GM12892 (cell line): Measurements from ENCODE around the gene LIFR.
"Not testable (repeated sequence)": the region's sequence is repeated elsewhere in the genome, so short reads cannot be mapped to it uniquely, and the experiment has no call there.

Source experiments
- DNase-seq: peaks from one replicate; pipeline ENCODE4 v3.0.0; 2011; ENCODE audit not compliant: insufficient read length
- FAIRE-seq: peaks from 2 replicates; lab custom pipeline; 2011; peaks lifted over from hg19 to GRCh38; lab: Jason Lieb, UNC
- POLR2A ChIP-seq: IDR thresholded peaks from 2 replicates; pipeline ENCODE4 v1.6.1; 2011; ENCODE audit warnings: low read depth, low read length, control low read depth
- POLR2AphosphoS5 ChIP-seq: IDR thresholded peaks from 2 replicates; pipeline ENCODE4 v1.6.1; 2011; ENCODE audit warnings: low read depth, low read length, control low read depth
- TAF1 ChIP-seq: IDR thresholded peaks from 2 replicates; pipeline ENCODE4 v1.6.1; 2011; ENCODE audit warnings: low read depth, mild to moderate bottlenecking, control low read depth, low read length, borderline replicate concordance

LIFR gene

GRCh38 chr5:38529955-38530646, 26.3 kb downstream of the LIFR start:
- no peak for DNase-seq
- TF ChIP-seq TAF1, result no peak
- no peak for TF ChIP-seq POLR2A
- TF ChIP-seq POLR2AphosphoS5, result no peak
- FAIRE-seq, result no peak

- FAIRE-seq (no peak), DNase-seq (no peak)
- TF ChIP-seq POLR2AphosphoS5, result no peak
- TF ChIP-seq TAF1, result no peak
Observed at GRCh38 chr5:38528162-38528703, 28.2 kb downstream of the LIFR start.

- FAIRE-seq (no peak), DNase-seq (no peak)
- TF ChIP-seq TAF1 (no peak), POLR2A (no peak), POLR2AphosphoS5 (no peak)
Observed at GRCh38 chr5:38527475-38527874, 29.0 kb downstream of the LIFR start.

GRCh38 chr5:38524022-38524421, 32.4 kb downstream of the LIFR start:
- no peak for FAIRE-seq
- TF ChIP-seq TAF1 (no peak), POLR2AphosphoS5 (no peak), POLR2A (no peak)
- DNase-seq, result no peak

GRCh38 chr5:38519476-38519875, 37.0 kb downstream of the LIFR start:
- DNase-seq, result no peak
- no peak for TF ChIP-seq POLR2AphosphoS5
- no peak for TF ChIP-seq POLR2A
- no peak for FAIRE-seq

- TF ChIP-seq POLR2A (no peak), TAF1 (no peak), POLR2AphosphoS5 (no peak)
- FAIRE-seq (no peak), DNase-seq (no peak)
Observed at GRCh38 chr5:38518341-38518740, 38.1 kb downstream of the LIFR start.

- not testable (repeated sequence) for FAIRE-seq
Observed at GRCh38 chr5:38516649-38517048, 39.8 kb downstream of the LIFR start.

GRCh38 chr5:38515646-38516045, 40.8 kb downstream of the LIFR start:
- DNase-seq (no peak), FAIRE-seq (no peak)
- TF ChIP-seq POLR2A (no peak), POLR2AphosphoS5 (no peak), TAF1 (no peak)

More at GRCh38 chr5:38516649-38517048, 39.8 kb downstream of the LIFR start:
- not testable (repeated sequence) for DNase-seq

- FAIRE-seq (no peak), DNase-seq (no peak)
- TF ChIP-seq TAF1 (no peak), POLR2AphosphoS5 (no peak), POLR2A (no peak)
Observed at GRCh38 chr5:38515092-38515491, 41.4 kb downstream of the LIFR start.

- TF ChIP-seq POLR2A (no peak), POLR2AphosphoS5 (no peak), TAF1 (no peak)
- FAIRE-seq (no peak), DNase-seq (no peak)
Observed at GRCh38 chr5:38509185-38509584, 47.3 kb downstream of the LIFR start.

GRCh38 chr5:38506302-38506701, 50.1 kb downstream of the LIFR start:
- DNase-seq (no peak), FAIRE-seq (no peak)
- no peak for TF ChIP-seq POLR2A
- TF ChIP-seq TAF1, result no peak
- TF ChIP-seq POLR2AphosphoS5, result no peak

- DNase-seq (no peak), FAIRE-seq (no peak)
- TF ChIP-seq TAF1 (no peak), POLR2AphosphoS5 (no peak), POLR2A (no peak)
Observed at GRCh38 chr5:38500573-38501260, 55.7 kb downstream of the LIFR start.
